Bronchus fibroblast of lung (primary cell): ENCODE measurements around the gene TMEM266. TPM values are rescaled to one million over a fixed set of nuclear protein-coding genes. Genes with fewer than 3 reads are reported as not detected.

ENCODE experiments used
- total RNA-seq: library from RNA; depleted of rRNA; stranded (reverse); fragments of >200 nt; gene quantifications from 2 replicates; pipeline ENCODE4 v1.2.3, GENCODE V29; 2015

The TMEM266 gene
- total RNA-seq: under 0.01 TPM in 1 of 2 replicates, not detected in the other

GRCh38 chr15:76059320-76060117 is at the start of gene TMEM266:
TSS of gene TMEM266 (plus strand) at chr15:76059985. CDS start at chr15:76134264, 74,279 bp downstream.

GRCh38 chr15:76011627-76012551 is 47.9 kb upstream of the TMEM266 start, which contains the start of gene NRG4:
TSS of gene NRG4 (minus strand) at chr15:76012424. CDS start at chr15:76011230, 1,194 bp downstream.

Other genes with a start within 250 kb of the TMEM266 start
- 27.4 and 33.1 TPM in 2 replicates for gene UBE2Q2, start 216.5 kb upstream of the TMEM266 start, total RNA-seq
- gene FBXO22, start 156.1 kb upstream of the TMEM266 start, total RNA-seq: 36.7 and 43.1 TPM in 2 replicates
- gene NRG4, start 47.6 kb upstream of the TMEM266 start, total RNA-seq: not detected in 2 replicates